Measurements from ENCODE around the gene NAA80.

GRCh38 chr3:50264383-50264963 is 34.7 kb downstream of the NAA80 start:
- no peak for TF ChIP-seq CTCF (IDR thresholded peaks at IDR 0.05)
- no peak for TF ChIP-seq POLR2A (IDR thresholded peaks at IDR 0.05)

Measured in lower leg skin (tissue), 3 donors.